Skin of body (tissue), 2 donors: ENCODE data around the gene DBNDD2. TPM values are rescaled to one million over a fixed set of nuclear protein-coding genes. Genes with fewer than 3 reads are reported as not detected.

Source experiments
- DNase-seq: peaks from one replicate; lab custom pipeline; 2025; lab: John Stamatoyannopoulos, UW
- total RNA-seq: library from RNA; depleted of rRNA; stranded (reverse); fragments of >200 nt; gene quantifications from one replicate; pipeline ENCODE4 v1.2.3, GENCODE V29; 2014

DBNDD2 gene, protein sequence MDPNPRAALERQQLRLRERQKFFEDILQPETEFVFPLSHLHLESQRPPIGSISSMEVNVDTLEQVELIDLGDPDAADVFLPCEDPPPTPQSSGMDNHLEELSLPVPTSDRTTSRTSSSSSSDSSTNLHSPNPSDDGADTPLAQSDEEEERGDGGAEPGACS
- 10.3 TPM for total RNA-seq

- DNase-seq = no peak
Measured at GRCh38 chr20:45407783-45408645, at the start of gene DBNDD2. TSS of gene DBNDD2 (plus strand) at chr20:45408289. CDS start at chr20:45408468, 179 bp downstream.

DNA sequence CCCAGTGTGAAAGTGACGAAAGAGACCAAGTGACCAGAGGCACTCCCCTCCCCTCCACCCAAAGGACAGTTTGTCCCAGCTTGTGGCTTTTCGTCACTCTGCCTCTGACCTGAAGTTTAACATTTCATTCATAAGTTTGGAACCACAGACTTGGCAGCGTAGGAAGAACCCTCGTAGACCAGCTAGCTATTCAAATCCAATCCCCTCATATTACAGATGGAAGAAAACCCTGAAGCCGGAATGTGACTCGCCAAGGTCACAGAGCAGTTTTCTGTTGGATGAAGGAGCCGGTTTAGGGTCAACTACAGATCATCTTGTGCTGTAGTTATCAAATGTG lies 49.1 kb upstream of the DBNDD2 start:
- no peak for DNase-seq

- DNase-seq = no peak
Measured at GRCh38 chr20:45359406-45360148, 48.5 kb upstream of the DBNDD2 start.

GRCh38 chr20:45361793-45362192 lies 46.3 kb upstream of the DBNDD2 start:
- DNase-seq = no peak

DNA sequence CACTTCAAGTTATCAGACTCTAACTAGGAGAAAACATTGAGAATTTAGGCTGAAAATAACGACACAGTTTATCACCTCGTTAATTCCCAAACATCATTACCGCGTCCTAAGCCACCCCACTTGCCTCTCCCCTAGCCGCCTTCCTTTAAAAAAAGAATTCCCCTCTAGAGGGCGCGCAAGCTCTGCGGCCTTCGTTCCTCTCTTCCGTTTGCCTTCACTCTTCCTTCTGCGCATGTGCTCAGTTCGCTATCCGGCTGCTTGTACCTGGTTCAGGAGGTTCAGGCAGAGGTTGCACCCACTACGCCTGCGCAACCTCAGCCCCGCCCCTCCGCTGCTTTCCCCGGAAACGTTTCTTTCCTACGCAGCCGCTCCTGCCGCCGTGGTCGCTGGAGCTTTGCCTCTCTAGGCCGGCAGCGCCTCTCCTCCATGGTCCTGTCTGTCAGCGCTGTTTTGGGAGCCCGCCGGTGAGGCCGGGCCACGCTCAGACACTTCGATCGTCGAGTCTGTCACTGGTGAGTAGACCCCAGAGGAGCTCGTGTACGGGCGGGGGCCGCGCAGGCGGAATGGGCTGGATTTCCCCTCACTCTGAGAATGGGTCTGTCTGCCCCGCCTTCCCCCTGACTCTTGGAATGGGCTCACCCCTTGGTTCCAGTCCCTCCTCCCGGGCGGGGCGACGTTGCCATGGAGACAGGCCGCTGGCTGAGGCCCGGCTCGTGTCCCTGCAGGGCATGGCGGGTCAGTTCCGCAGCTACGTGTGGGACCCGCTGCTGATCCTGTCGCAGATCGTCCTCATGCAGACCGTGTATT lies 45.1 kb upstream of the DBNDD2 start, which contains the start of gene SYS1:
SYS1 (plus strand) TSS at position 353 of the 807 bp plus-strand sequence; CDS start at position 729, 376 bp downstream.
- DNase-seq = peak; percentile 98

DNA sequence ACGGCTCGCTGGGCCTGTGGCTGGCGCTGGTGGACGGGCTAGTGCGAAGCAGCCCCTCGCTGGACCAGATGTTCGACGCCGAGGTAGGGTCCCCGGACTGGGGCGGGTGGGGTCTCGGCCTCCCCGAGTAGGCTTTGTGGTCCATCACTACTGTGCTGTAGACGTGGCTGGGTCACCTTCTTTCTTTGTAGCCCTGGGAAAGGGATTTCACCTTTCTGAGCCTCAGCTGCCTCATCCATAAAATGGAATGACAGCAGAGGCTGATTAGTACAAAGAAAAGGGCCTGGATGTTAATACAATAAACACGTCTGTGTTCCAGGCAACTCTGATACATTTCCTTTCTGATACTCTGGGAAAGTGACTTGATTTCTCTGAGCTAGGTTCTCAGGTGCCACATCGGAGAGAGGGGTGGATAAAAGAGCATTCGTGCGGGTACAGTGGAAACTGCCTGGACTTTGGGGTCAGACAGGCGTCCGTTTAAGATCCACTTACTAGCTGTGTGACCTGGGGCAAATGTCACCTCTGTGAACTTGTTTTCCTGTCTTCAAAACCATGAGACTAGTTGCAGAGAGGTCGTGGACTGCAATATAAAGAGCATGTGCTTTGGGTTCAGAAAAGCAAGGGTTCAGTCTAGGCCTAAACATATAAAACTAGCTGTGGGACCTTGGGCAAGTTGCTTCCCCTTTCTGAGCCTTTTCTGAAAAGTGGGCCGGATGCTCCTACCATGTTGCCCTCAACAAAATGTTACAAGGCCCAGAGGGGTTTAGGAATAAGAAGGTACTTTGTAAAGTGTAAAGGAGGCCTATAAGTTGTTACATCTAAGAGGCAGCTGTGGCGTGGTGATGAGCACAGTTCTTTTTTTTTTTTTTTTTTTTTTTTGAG lies 44.2 kb upstream of the DBNDD2 start:
- DNase-seq = no peak

GRCh38 chr20:45365444-45365970 lies 42.6 kb upstream of the DBNDD2 start:
- DNase-seq = no peak

DNA sequence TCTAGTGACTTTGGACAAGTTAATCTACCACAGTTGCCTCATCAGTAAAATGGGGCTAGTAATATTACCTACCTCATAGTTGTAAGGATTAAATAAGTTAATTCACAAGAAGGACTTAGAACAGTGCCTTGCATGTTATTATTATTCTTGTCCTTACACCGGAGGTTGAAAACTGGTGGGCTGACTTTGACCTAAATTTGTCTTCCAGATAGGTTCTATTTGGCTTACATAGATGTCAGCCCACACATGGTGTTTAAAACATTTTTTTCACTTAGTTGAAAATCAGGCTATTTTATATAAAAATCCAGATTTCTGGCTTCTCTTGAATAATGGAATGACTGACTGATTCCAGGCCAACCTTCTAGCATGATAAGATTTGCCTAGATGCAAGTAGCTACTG lies 41.9 kb upstream of the DBNDD2 start:
- DNase-seq = no peak

DNA sequence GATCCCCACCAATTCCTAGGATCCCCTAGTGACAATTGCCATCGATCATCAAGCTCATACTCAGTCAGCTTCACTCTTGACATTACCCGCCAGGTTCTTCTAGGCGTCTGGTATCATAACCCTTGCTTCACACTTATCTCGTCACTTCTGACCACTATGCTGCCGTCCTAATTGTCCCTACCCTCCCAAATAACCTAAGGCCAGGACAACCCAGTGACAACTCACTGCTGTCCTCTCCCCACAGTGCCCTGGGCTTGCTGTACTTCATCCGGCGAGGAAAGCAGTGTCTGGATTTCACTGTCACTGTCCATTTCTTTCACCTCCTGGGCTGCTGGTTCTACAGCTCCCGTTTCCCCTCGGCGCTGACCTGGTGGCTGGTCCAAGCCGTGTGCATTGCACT lies 41.5 kb upstream of the DBNDD2 start:
- DNase-seq = no peak

GRCh38 chr20:45367126-45367525 lies 41.0 kb upstream of the DBNDD2 start:
- DNase-seq = no peak

DNA sequence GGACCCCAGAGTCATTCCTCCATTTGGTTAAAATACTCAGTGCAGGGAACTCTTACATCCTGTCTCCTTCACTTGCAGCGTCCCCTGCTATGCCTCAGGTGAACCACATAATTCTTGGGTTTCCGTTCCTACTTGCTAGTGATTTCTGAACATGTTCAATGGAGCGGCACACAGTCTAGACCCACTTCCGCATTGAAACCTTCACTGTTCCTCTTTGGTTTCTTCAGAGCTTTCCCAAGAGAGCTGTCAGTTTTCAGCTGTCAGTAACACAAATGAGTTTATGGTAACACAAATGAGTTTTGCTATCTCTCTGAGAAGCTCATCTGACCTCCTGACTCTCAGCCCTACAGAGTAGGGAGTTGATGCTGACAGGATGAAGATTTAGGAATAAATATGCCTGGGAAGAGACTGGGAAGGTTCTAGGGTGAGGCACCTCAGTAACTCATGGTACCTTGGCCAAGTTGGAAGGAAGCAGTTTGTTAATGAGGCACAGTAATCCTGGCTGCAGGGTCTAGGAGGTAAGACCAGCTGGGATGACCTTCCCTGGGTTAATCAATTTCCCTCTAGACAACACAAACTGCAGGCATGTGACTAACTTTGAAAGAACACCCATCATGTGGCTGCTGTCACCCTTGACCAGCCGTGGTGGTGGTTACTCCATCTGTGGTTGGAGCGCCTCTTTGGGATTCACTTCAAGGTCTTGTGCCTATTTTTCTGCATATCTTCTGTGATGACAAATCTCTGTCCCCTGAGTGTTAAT lies 39.7 kb upstream of the DBNDD2 start:
- no peak for DNase-seq

- no peak for DNase-seq
Measured at GRCh38 chr20:45370571-45371160, 37.4 kb upstream of the DBNDD2 start.

GRCh38 chr20:45372241-45372640 lies 35.8 kb upstream of the DBNDD2 start:
- no peak for DNase-seq

- DNase-seq = no peak
Measured at GRCh38 chr20:45372646-45373352, 35.3 kb upstream of the DBNDD2 start.

- peak; percentile 42 for DNase-seq
Measured at GRCh38 chr20:45373353-45374100, 34.6 kb upstream of the DBNDD2 start.

DNA sequence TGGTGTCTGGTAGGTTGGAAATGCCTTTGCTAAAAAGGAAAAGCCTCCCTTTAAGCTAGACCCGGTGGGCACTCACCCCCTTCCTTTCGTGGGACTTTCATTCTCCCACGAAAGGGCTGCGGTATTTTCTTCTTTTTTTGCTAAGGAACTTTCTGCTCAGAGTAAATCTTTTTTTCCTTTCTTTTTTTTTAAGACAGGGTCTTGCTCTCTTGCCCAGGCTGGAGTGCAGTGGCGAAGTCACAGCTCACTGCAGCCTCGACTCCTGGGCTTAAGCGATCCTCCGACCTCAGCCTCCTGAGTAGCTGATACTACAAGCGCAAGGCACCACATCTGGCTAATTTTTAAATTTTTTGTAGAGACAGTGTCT lies 34.0 kb upstream of the DBNDD2 start:
- no peak for DNase-seq

DNA sequence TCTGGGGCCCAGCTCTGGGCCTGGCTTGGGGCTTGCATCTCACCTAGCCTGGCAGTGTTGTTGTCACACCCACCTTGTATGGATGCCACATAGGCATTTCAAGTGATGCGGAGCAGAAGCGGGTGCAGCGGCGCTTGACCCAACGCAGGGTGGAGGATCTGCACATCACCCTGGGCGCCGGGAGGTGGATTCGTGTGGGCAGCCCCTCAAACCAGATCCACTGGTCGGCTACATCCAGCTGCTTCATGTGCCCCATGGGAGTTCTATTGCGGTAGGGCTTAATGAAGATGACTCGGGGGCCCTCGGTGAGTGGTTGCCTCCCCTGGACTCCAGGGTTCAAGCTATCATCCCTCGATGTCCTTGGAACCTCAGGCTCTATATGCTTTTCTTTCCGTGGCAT lies 33.1 kb upstream of the DBNDD2 start:
- DNase-seq = no peak

DNA sequence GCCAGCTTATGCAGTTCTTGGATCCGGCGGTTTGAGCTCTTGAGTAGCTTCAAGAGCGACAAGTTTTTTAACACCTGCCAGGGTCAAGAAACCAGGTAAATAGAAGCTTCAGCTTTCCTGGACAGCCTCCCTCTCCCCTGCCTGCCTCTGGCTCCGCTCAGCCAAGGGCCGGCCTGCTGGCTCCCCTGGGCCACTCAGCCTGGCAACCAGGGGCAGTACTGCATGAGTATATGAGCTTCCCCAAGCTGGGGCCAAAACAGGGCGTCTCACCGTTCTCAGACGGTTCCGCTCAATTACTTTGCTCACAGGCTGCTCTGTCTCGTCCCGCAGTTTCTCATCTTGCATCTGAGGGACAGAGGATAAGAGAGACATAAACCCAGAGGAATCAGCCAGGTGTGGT lies 30.8 kb upstream of the DBNDD2 start:
- DNase-seq = no peak
